Breast epithelium (tissue), 4 donors: ENCODE results near the gene MRGPRD. TPM values are rescaled to one million over a fixed set of nuclear protein-coding genes. Genes with fewer than 3 reads are reported as not detected.
"Not testable (repeated sequence)": the region's sequence is repeated elsewhere in the genome, so short reads cannot be mapped to it uniquely, and the experiment has no call there.

ENCODE experiments used
- DNase-seq, 2 donors: peaks; one replicate each; pipeline ENCODE4 v3.0.0-alpha.2; 2019; ENCODE audit warnings: low spot score in 2 of 2
- H3K27ac ChIP-seq, 2 donors: fragments of 200-600 bp; sonication (generic) in 1 of 2; one replicate each; pipeline ENCODE4 v1.5.1; 2016 to 2019; ENCODE audit warnings: mild to moderate bottlenecking in 1 of 2
- H3K27me3 ChIP-seq, 2 donors: fragments of 200-600 bp; sonication (generic) in 1 of 2; one replicate each; pipeline versions ENCODE4 v1.5.1 to v1.6.0; 2017 to 2019; ENCODE audit warnings: control low read depth in 1 of 2, mild to moderate bottlenecking in 1 of 2
- H3K36me3 ChIP-seq: fragments of 200-600 bp; one replicate; pipeline ENCODE4 v1.5.1; 2019
- H3K4me1 ChIP-seq, 2 donors: fragments of 200-600 bp; sonication (generic); one replicate each; pipeline ENCODE4 v1.5.1; 2016 to 2019; ENCODE audit warnings: control low read depth in 1 of 2
- H3K4me3 ChIP-seq, 3 donors: fragments of 200-600 bp; sonication (generic); 1 replicate in 2 of 3; 2 replicates in 1 of 3; pipeline ENCODE4 v1.5.1; 2016 to 2019; ENCODE audit warnings: mild to moderate bottlenecking in 3 of 3, moderate library complexity in 2 of 3
- H3K9me3 ChIP-seq, 2 donors: fragments of 200-600 bp; sonication (generic) in 1 of 2; one replicate each; pipeline ENCODE4 v1.5.1; 2016 to 2019; ENCODE audit warnings: control low read depth in 1 of 2
- CTCF ChIP-seq, 3 donors: fragments of 450-650 bp; IDR thresholded peaks; one replicate each; pipeline ENCODE4 v1.5.1; 2016 to 2017; ENCODE audit warnings: antibody characterized with exemption in 3 of 3, mild to moderate bottlenecking in 3 of 3, moderate library complexity in 3 of 3
- POLR2A ChIP-seq: fragments of 450-650 bp; IDR thresholded peaks from one replicate; pipeline ENCODE4 v1.6.1; 2016; ENCODE audit warnings: antibody characterized with exemption, mild to moderate bottlenecking, moderate library complexity
- POLR2AphosphoS5 ChIP-seq, 3 donors: sonication (generic); formaldehyde crosslinking; IDR thresholded peaks; one replicate each; pipeline ENCODE4 v1.6.1; 2017; ENCODE audit warnings: antibody characterized with exemption in 3 of 3
- intact Hi-C: fragments of 100-400 bp; cut with DNase I; formaldehyde crosslinking; loops from one replicate; pipeline ENCODE4 v1.15.1; 2023; ENCODE audit warnings: low total_unique reads
- total RNA-seq, 3 donors: library from RNA; depleted of rRNA; stranded (reverse); fragments of >200 nt; gene quantifications; one replicate each; pipeline ENCODE4 v1.1.0, GENCODE V29; 2016

MRGPRD gene
- total RNA-seq, 3 donors from 2014 or later = not detected

GRCh38 chr11:68978626-68978930 lies 2.2 kb downstream of the MRGPRD start:
- Histone ChIP-seq H3K4me3 (no peak overlapping the region), H3K9me3 (peaks cover 0 to 4% of the 10 kb centered on the region in 2 donors), H3K27ac (no peak overlapping the region), H3K4me1 (no peaks in the 10 kb centered on the region), H3K27me3 (no peaks in the 10 kb centered on the region), H3K36me3 (no peaks in the 10 kb centered on the region)
- no peak for DNase-seq
- intact Hi-C loops = no loop called here
- TF ChIP-seq CTCF (IDR thresholded peaks at IDR 0.05) = no peak
- TF ChIP-seq POLR2A = no peak
- no peak for TF ChIP-seq POLR2AphosphoS5 (IDR thresholded peaks at IDR 0.05)

DNA sequence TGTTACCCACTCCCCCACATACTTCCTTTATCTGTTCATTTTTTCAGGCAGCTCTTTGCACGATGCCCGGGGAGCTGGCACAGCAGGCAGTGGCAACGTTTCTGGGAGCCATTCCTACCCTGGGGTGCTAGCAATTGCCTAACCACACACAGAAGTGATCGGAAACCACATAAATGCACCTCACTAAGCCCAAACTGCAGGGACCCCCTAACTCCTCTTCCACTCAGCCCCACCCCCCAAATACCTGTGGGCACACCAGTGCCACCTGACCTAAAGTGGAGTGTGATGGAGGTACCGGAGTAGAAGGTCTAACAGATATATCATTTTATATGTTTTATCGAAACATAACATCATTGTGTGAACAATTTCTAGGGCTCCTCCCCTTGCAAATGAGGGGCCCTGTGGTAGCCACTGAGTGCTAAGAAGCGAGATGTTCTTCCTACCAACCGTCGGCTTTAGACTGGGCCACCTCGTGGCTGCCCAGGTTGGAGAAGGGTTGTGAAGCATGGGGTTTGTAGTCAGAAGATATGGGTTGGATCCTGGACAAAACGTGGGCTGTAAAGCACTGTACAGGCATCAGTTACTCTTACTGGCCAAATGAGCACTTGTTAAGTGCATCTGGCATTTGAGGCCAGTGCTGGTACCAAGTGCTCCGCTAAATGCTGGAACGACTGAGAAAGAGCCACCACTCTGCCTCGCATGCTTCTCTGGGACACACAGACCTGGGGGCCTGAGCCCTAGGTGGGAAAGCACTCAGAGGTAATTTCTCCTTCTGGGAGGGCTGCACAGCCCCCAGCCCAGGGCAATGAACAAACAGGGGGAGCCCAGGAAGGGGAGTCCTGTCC lies 2.8 kb downstream of the MRGPRD start:
- Histone ChIP-seq H3K36me3 (no peaks in the 10 kb centered on the region), H3K4me3 (no peak overlapping the region), H3K9me3 (peaks cover 0 to 4% of the 10 kb centered on the region in 2 donors), H3K27ac (no peak overlapping the region), H3K27me3 (no peaks in the 10 kb centered on the region), H3K4me1 (no peaks in the 10 kb centered on the region)
- TF ChIP-seq POLR2A (no peak), POLR2AphosphoS5 (IDR thresholded peaks at IDR 0.05) (no peak), CTCF (IDR thresholded peaks at IDR 0.05) (no peak)
- DNase-seq = peak in 1 of 2 donors; percentile 6
- intact Hi-C loops = no loop called here

GRCh38 chr11:68976563-68976962 lies 4.2 kb downstream of the MRGPRD start:
- Histone ChIP-seq H3K27ac (no peak overlapping the region), H3K4me1 (no peaks in the 10 kb centered on the region), H3K9me3 (no peaks in the 10 kb centered on the region), H3K4me3 (no peak overlapping the region), H3K27me3 (no peaks in the 10 kb centered on the region), H3K36me3 (no peaks in the 10 kb centered on the region)
- DNase-seq = peak in 1 of 2 donors; percentile 39
- intact Hi-C loops = no loop called here
- TF ChIP-seq CTCF (IDR thresholded peaks at IDR 0.05) (no peak), POLR2A (no peak), POLR2AphosphoS5 (IDR thresholded peaks at IDR 0.05) (no peak)

GRCh38 chr11:68976095-68976494 lies 4.7 kb downstream of the MRGPRD start:
- Histone ChIP-seq H3K36me3 (no peaks in the 10 kb centered on the region), H3K27me3 (no peaks in the 10 kb centered on the region), H3K4me3 (no peak overlapping the region), H3K27ac (no peak overlapping the region), H3K9me3 (no peaks in the 10 kb centered on the region), H3K4me1 (no peaks in the 10 kb centered on the region)
- peak in 1 of 2 donors; percentile 24 for DNase-seq
- TF ChIP-seq POLR2AphosphoS5 (IDR thresholded peaks at IDR 0.05) (no peak), POLR2A (no peak), CTCF (IDR thresholded peaks at IDR 0.05) (no peak)
- intact Hi-C loops = no loop called here

DNA sequence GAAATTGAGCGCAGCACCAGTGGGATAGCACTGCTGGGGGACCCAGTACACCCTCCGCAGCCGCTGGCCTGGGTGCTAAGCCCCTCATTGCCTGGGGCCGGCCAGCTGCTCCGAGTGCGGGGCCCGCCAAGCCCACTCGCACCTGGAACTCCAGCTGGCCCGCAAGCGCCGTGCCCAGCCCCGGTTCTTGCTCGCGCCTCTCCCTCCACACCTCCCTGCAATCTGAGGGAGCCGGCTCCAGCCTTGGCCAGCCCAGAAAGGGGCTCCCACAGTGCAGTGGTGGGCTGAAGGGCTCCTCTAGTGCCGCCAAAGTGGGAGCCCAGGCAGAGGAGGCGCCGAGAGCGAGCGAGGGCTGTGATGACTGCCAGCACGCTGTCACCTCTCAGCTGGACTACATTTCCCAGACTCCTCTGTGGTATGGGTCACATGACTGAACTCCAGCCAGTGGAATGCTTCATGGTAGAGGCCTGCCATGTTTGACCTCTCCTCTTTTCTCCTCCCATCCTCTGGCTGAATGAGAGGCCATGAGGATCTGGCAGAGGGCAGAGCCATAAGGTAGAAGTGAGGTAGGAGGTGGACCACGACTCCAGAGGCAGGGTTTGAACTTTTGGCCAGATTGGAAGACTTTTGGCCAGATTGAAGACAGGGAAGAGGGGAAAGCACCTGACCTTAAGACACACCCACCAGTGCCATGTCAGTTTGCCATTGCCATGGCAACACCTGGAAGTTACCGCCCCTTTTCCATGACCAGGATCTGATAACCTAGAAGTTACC lies 6.2 kb downstream of the MRGPRD start:
- H3K4me3 ChIP-seq = no peak overlapping the region
- H3K36me3 ChIP-seq = no peaks in the 10 kb centered on the region
- no peaks in the 10 kb centered on the region for H3K9me3 ChIP-seq
- intact Hi-C loops = no loop called here
- H3K27ac ChIP-seq = no peak overlapping the region
- H3K4me1 ChIP-seq = no peaks in the 10 kb centered on the region
- peak in 1 of 2 donors; percentile 20 for DNase-seq
- TF ChIP-seq CTCF (IDR thresholded peaks at IDR 0.05) (no peak), POLR2AphosphoS5 (IDR thresholded peaks at IDR 0.05) (no peak), POLR2A (no peak)
- H3K27me3 ChIP-seq = no peaks in the 10 kb centered on the region

DNA sequence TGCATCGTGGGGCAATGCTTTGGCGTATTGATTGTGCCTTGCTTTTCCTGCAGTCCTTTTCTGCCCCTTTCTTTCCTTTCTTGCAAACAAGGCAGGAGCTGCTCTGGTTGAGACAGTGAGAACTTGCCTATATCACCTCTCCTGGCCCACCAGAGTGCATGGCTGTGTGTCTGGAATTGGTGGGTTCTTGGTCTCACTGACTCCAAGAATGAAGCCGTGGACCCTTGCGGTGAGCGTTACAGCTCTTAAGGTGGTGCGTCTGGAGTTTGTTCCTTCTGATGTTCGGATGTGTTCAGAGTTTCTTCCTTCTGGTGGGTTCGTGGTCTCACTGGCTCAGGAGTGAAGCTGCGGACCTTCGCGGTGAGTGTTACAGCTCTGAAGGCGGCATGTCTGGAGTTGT lies 7.1 kb downstream of the MRGPRD start:
- peak in 1 of 2 donors; percentile 15 for DNase-seq
- not testable (repeated sequence) for H3K9me3 ChIP-seq, H3K36me3 ChIP-seq

More for the DNA sequence above, 7.1 kb downstream of the MRGPRD start:
- H3K4me3 ChIP-seq, intact Hi-C loops, H3K27me3 ChIP-seq, H3K4me1 ChIP-seq, H3K27ac ChIP-seq: not testable (repeated sequence)
